GM13976 (cell line): ENCODE results near the gene ETDC.
A peak's percentile ranks its signal among the peaks of the same experiment; 100 is the strongest.
"Not testable (repeated sequence)": the region's sequence is repeated elsewhere in the genome, so short reads cannot be mapped to it uniquely, and the experiment has no call there.

Experiments used
- DNase-seq: peaks from one replicate; pipeline ENCODE4 v3.0.0; 2012; ENCODE audit warnings: low spot score
- CTCF ChIP-seq: IDR thresholded peaks from 2 replicates; pipeline ENCODE4 v1.5.1; 2012; ENCODE audit warnings: borderline replicate concordance, mild to moderate bottlenecking; ENCODE audit not compliant: insufficient read depth; ENCODE audit errors: extremely low read depth, missing control alignments, control extremely low read depth
- in situ Hi-C: fragments of 300-500 bp; cut with MboI; formaldehyde crosslinking; loops from one replicate; pipeline ENCODE4 v1.12.0; 2022; ENCODE audit warnings: low sequenced_read_pairs, mixed read lengths, inconsistent platforms; ENCODE audit not compliant: unreplicated experiment

ETDC gene

DNA sequence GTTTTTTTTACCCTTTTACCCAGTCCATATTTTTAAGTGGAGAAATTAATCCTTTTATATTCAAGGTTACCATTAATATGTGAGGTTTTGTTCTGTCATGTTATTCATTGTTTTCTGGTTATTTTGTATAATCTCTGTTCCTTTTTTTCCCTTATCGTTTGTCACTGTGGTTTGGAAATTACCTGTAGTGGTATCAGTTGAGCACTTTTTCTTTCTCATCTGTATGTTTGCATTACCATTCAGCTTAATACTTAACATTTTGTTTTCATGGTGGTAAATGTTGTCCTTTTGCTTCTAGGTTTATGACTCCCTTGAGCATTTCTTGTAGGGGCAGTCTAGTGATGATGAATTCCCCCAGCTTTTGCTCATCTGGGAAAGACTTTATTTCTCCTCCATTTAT lies 6.6 kb downstream of the ETDC start:
- in situ Hi-C loops = no loop called here
- DNase-seq = peak; percentile 9
- TF ChIP-seq CTCF = no peak

- no peak for TF ChIP-seq CTCF
- in situ Hi-C loops = no loop called here
- no peak for DNase-seq
Observed at GRCh38 chrX:135324463-135324862, 15.2 kb downstream of the ETDC start.

DNA sequence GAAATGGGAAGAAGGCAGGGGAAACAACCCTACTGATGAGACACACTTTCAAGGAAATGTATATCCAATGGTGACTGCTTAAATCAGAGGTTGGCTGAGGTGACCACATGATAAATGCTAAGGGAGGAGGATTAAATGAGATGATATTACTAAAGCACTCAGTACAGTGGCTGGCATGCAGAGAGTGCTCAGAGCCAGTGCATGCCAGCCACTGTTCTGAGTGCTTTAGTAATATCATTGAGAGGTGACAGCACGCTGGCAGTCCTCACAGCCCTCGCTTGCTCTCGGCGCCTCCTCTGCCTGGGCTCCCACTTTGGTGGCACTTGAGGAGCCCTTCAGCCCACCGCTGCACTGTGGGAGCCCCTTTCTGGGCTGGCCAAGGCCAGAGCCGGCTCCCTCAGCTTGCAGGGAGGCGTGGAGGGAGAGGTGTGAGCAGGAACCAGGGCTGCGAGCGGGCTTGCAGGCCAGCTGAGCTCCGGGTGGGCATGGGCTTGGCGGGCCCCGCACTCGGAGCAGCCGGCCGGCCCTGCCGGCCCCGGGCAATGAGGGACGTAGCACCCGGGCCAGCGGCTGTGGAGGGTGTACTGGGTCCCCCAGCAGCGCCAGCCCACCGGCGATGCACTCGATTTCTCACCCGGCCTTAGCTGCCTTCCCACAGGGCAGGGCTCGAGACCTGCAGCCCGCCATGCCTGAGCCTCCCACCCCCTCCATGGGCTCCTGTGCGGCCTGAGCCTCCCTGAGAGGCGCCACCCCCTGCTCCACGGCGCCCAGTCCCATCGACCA lies 15.9 kb downstream of the ETDC start:
- DNase-seq, in situ Hi-C loops: not testable (repeated sequence)

DNA sequence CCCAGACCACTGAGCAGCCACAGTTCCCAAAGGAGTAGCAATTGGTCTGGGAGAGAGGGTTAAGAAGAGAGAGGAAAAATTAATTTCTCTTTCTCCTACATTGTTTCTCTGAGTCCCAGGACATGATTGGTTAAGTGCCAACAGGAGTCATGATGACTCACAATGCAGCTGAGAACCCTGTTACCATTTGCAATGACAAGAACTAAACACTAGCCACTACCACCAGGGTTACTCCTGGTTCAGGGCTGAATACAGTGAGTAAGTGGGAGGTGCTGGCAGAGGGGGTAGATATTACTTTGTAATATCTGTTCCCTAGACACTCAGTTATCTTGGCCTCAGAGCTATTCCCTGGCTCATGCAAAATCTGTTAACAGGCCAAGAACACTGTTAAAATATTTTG lies 18.0 kb downstream of the ETDC start:
- in situ Hi-C loops = no loop called here
- TF ChIP-seq CTCF = no peak
- DNase-seq = no peak

- in situ Hi-C loops = no loop called here
- TF ChIP-seq CTCF = no peak
- DNase-seq = no peak
Observed at GRCh38 chrX:135328421-135329005, 19.2 kb downstream of the ETDC start.

- no peak for TF ChIP-seq CTCF
- in situ Hi-C loops = no loop called here
- DNase-seq = no peak
Observed at GRCh38 chrX:135330706-135331105, 21.4 kb downstream of the ETDC start.

GRCh38 chrX:135331525-135331924 lies 22.2 kb downstream of the ETDC start:
- no peak for DNase-seq
- no peak for TF ChIP-seq CTCF
- in situ Hi-C loops = no loop called here
